HL-60/S4 treated with retinoic acid at 250 ng/mL for 4 days and 3 days (cell line): Measurements from ENCODE around the gene FGF22.
"Not testable (repeated sequence)": the region's sequence is repeated elsewhere in the genome, so short reads cannot be mapped to it uniquely, and the experiment has no call there.

Experiments
- in situ Hi-C: fragments of 300-500 bp; cut with MboI; formaldehyde crosslinking; loops from 2 replicates; pipeline ENCODE4 v1.7.0; 2022; ENCODE audit warnings: low sequenced_read_pairs

Gene FGF22

DNA sequence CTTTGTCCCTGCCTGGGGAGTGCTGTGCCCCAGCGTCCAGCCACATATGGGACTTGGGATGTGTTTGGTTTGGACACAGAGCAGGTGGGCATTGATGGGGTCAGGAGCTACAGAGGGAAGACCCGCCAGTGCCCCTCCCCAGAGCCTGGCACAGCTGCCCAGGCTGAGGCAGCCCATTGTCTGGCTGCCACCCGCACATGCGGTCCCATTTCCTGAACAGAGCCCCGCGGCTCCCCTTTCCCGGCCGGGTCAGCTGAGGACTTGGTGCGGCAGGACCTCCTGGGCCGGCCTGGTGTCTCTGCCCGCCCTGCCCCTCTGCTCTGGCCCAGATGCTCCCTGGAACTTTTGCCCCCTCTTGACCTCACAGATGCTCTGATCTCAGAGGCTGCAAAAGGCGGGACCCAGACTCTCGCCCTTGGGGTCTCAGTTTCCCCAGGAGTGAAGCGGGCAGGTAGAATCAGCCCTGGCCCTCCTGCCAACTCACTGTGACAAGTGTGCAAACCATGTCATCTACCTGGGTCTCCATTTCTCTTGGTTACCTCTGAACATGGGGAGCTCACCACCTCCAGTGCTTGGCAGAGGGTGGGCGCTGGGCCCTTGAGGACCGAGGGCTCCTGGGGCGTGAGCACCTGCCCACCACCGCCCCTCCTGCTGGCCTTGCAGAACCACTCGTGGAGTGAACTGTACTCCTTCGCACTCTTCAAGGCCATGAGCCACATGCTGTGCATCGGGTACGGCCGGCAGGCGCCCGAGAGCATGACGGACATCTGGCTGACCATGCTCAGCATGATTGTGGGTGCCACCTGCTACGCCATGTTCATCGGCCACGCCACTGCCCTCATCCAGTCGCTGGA, 32.2 kb upstream of the FGF22 start:
- in situ Hi-C loops = no loop called here

DNA sequence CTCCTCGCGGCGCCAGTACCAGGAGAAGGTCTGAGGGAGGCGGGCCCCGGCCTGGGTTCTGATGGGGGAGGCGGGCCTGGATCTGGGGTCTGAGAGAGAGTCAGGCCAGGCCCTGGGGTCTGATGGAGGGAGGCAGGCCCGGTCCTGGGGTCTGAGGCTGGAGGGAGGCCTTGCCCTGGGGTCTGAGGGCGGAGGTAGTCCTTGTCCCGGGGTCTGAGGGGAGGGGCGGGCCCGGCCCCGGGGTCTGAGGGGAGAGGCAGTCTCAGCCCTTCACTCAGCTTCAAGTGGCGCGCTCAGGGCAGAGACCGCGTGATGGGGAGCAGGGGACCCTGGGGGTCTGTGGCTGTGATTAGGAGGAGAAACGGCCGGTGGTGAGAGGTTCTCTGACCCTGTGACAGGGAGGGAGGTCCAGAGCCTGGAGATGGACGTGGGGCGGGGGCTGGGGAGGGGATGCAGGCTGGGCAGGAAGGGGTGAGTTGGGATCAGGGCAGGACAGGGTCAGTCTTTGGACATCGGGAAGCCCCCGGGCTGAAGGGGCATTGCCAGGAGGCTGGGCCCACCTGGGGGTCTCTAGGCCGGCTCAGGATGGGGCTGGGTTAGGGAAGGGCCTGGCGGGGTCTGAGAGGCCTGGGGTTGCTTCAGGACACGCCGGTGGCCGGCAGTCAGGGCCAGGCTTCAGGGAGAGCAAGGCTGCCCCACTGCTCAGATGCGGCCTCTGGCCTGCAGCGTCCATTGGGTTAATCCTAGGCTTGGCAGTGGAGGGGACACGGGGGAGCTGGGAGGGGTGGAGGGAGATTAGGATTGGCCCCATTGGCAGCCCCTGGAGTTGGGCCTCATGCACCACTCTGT, 31.3 kb upstream of the FGF22 start:
- in situ Hi-C loops = no loop called here

- in situ Hi-C loops = no loop called here
Measured at GRCh38 chr19:609004-609346, 30.7 kb upstream of the FGF22 start.

DNA sequence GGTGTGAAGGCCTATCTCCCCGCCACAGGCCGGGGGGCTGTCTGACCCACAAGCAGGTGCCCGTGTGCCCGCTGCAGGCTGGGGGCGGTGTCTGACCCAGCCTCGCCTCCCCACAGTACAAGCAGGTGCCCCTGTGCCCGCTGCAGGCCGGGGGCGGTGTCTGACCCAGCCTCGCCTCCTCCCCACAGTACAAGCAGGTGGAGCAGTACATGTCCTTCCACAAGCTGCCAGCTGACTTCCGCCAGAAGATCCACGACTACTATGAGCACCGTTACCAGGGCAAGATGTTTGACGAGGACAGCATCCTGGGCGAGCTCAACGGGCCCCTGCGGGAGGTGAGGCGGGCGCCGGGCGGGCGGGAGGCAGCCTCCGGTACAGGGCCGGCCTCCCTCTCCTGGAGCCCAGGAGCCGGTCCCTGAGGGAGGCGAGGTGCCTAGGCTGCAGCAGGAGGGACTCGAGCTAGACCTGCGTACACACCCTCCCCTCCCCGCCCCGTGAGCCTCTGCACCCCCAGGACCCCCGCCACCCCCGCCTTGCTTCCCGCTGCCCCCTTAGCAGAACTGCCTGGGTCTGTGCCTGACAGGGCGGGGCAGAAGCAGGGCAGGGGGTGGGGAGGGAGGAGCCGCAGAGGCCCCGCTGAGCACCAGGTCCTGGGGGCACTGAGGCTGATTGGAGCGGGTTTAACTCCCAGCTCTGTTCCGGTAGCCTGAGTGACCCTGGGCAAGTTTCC, 29.4 kb upstream of the FGF22 start:
- in situ Hi-C loops = no loop called here

DNA sequence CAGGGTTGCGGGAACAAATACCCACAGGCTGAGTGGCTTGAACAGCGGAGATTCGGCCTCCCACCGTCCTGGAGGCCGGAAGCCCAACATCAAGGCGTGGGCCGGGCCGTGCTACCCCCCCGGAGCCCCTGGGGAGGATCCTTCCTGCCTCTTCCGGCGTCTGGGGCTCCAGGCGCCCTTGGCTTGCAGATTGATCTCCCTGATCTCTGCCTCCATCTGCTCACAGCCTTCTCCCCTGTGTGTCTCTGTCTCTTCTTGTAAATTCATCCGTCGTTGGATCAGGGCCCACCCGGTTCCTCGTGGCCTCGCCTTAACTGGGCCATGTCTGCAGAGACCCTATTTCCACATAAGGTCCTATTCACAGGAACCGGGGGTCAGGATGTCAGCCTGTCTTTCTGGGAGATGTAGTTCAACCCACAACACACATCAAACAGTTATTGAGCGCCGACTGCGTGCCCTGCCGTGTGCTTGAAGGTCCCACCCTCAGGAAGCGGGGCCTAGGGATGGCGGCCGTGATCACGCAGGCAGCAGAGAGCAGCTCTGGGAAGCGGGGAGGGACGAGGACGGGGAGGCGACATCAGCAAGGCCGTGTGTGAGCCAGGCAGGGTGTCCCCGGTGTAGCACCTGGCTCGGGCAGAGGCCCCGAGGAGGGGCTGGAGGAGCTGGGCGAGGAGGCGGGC, 28.7 kb upstream of the FGF22 start:
- in situ Hi-C loops = no loop called here

GRCh38 chr19:611481-611868, 28.2 kb upstream of the FGF22 start:
- in situ Hi-C loops = no loop called here

DNA sequence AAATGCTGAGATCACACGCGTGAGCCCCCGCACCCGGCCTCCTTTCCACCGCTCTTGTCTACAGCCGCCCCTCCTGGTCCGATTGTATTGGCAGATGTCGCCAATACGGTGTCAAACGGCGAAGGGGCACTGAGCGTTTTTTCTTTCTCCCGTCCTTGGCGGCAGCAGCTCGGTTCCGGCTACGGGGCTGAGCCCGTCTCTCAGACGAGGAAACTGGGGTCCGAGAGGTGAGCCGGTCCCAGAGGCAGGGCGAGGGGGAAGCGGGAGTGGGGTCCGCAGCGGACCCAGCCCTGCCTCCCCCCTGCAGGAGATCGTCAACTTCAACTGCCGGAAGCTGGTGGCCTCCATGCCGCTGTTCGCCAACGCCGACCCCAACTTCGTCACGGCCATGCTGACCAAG, 26.7 kb upstream of the FGF22 start:
- in situ Hi-C loops = no loop called here

DNA sequence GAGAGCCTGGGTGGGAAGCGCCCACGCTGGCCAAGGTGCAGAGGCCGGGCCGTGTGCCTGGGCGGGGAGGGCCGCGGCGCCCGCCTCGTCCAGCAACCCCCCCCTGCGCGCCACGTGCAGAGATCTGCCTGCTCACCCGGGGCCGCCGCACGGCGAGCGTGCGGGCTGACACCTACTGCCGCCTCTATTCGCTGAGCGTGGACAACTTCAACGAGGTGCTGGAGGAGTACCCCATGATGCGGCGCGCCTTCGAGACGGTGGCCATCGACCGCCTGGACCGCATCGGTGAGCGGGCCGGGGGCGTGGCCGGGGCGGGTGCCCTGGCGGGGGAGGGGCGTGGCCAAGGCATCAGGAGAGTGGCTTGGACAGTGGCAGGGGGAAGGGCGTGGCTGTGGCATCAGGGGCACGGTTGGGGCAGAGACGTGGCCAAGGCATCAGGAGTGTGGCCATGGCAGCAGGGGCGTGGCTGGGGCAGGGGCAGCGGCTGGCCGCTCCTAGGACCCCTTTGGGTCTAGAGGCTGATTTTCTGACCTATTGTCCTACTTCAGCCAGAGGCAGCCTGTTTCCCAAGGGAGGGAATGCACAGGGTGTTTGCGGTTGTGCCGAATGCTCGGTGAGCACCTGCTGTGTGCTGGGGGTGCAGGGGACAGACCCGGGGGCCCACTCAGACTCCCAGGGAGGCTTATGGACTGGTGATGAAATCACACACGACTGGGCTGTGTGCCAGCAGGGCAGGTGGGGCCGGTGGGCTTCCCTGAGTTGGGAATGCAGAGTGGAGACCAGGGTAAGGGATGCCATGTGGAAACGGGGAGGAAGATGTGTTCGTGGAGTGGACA, 25.7 kb upstream of the FGF22 start:
- in situ Hi-C loops = no loop called here

DNA sequence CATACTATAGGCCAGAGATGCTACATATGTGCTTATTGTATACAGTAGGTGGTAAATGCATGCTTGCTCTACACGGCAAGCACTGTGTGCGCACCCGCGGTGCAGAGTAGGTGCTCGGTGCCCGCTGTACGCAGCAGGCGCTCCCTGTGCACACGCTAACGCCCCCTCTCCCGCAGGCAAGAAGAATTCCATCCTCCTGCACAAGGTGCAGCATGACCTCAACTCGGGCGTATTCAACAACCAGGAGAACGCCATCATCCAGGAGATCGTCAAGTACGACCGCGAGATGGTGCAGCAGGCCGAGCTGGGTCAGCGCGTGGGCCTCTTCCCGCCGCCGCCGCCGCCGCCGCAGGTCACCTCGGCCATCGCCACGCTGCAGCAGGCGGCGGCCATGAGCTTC, 24.1 kb upstream of the FGF22 start:
- in situ Hi-C loops = no loop called here

GRCh38 chr19:616062-616700, 23.5 kb upstream of the FGF22 start:
- in situ Hi-C loops = no loop called here

GRCh38 chr19:616747-617526, 22.7 kb upstream of the FGF22 start:
- in situ Hi-C loops = no loop called here

DNA sequence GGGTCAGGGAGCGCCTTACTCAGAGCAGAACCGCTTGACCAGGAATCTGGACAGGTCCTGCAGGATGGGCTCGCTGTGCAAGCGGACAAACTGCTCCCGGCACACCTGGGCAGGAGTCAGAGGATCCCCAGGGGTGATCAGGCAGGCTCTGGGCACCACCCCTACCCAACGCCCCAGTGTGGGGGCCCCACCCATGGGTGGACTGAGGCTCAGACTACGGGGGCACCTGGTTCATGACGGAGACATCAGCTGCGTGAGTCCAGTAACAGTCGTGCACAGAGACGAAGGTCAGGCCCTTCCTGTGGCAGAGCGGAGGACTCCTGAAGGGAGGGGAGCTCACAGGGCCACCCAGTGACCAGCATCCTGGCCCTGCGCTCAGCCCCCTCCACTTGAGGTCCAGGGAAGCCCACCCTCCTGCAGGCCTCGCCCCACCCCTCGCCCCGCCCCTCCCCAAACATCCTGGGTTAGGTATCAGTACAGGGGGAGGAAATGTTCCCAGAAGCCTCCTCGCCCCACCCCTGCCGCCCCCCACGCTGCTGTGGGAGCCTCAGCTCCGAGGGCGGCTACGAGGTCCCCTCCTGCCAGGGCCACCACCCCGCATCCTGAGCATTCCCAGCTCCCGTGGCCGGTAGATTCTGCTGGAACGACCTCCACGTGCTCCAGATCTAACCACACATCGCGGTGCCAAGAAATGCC, 22.0 kb upstream of the FGF22 start:
- in situ Hi-C loops = no loop called here

- in situ Hi-C loops = no loop called here
Measured at GRCh38 chr19:618247-618619, 21.4 kb upstream of the FGF22 start.

- in situ Hi-C loops = no loop called here
Measured at GRCh38 chr19:618674-619285, 20.9 kb upstream of the FGF22 start.

DNA sequence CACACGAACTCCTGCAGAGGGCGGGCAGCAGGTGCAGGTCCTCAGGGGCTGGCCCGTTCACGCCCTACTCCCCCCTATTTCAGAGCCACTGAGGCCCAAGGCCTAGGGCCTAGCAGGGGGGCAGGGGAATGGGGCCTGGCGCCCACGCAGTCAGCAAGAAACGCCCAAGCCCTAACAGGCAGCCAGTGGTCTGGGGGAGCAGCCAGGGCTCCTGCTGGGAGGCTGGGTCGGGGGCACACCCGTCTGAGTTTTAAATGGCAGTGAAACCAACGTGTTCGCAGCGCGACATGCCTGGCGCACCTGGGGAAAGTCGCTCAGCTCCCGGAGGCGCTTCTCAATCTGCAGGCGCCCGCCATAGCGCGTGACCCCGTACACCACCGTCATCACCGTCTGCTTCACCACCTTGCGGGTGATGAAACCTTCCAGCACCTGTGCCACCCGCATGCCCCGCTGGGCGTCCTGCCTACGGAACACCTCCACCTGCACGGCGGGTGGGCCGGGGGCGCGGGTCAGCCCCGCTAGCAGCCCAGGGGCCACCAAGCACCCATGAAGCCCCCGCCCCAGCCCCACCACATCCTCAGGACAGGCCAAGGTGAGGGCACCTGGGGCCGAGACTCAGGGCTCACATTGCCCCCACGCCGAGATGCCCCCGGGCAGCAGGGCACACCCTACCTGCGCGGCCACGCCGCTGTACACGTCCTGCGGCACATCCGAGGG, 20.2 kb upstream of the FGF22 start:
- in situ Hi-C loops = no loop called here

GRCh38 chr19:620166-620862, 19.4 kb upstream of the FGF22 start:
- in situ Hi-C loops = no loop called here

- in situ Hi-C loops = not testable (repeated sequence)
Measured at GRCh38 chr19:621191-621590, 18.5 kb upstream of the FGF22 start.
